ENCODE results near the gene IQGAP2. TPM values are rescaled to one million over a fixed set of nuclear protein-coding genes. Genes with fewer than 3 reads are reported as not detected.

Gene IQGAP2
- total and polyA plus RNA-seq, 2 donors (not counting 1 experiment from before 2014, with no cell fraction given), result 8.1 to 15.0 TPM

DNA sequence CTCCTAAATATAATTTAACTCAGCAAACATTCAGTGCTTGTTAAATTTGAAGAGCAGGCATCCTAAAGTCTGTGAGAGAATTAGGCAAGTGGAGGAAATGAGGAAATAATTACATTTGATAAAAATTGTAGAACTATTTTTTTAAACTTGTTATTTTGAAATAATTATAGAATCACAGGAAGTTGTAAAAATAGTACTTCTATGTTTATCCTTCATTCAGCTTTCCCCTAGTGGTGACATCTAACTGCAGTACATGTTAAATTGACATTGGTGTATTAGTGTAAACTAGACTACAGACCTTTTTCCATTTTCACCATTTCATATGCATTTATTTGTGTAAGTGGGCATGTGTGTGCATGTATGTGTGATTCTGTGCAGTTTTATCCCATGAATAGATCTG is 168.5 kb downstream of the IQGAP2 start:
- Mint-ChIP-seq H3K4me3 (peak overlapping the region; percentile 44), H3K4me1 (peaks cover 17% of the 10 kb centered on the region), H3K9me3 (ENCODE audit: insufficient read depth) (no peaks in the 10 kb centered on the region), H3K27me3 (no peaks in the 10 kb centered on the region), H3K27ac (peak overlapping the region; percentile 3)
- Histone ChIP-seq H3K4me3 (ENCODE audit: control extremely low read depth in 1 of 5, extremely low read depth in 1 of 5, insufficient read depth in 1 of 5, low read depth in 2 of 5, low read length in 4 of 5) (no peak overlapping the region), H3K36me3 (replicated peaks in 1 of 2; ENCODE audit: control extremely low read depth in 1 of 2, control insufficient read depth in 1 of 2, extremely low read depth in 1 of 2, insufficient read depth in 2 of 2, low read length in 1 of 2) (peaks cover 0 to 4% of the 10 kb centered on the region in 2 experiments), H3K27ac (ENCODE audit: low read length in 2 of 2) (no peak overlapping the region), H3K9me3 (ENCODE audit: control extremely low read depth in 1 of 3, control insufficient read depth in 2 of 3, insufficient read depth in 1 of 3, low read length in 2 of 3) (no peaks in the 10 kb centered on the region), H3K4me1 (ENCODE audit: control insufficient read depth in 2 of 2, insufficient read depth in 2 of 2, low read length in 2 of 2) (peaks cover 11 to 14% of the 10 kb centered on the region in 2 donors), H3K27me3 (replicated peaks in 1 of 4; ENCODE audit: control extremely low read depth in 1 of 4, control insufficient read depth in 3 of 4, insufficient read depth in 4 of 4, low read length in 3 of 4) (no peaks in the 10 kb centered on the region), H2AFZ (ENCODE audit: insufficient read depth, low read depth, low read length, poor library complexity, severe bottlenecking) (no peak overlapping the region), H3K9ac (ENCODE audit: low read length) (no peak overlapping the region), H4K20me1 (ENCODE audit: control insufficient read depth, insufficient read depth, low read length, poor library complexity, severe bottlenecking) (no peaks in the 10 kb centered on the region), H3K4me2 (replicated peaks; ENCODE audit: low read depth, low read length, poor library complexity, severe bottlenecking) (peak overlapping the region; percentile 25), H3K79me2 (ENCODE audit: control insufficient read depth, insufficient read depth, low read length) (no peaks in the 10 kb centered on the region)
- no peak for DNase-seq
- ChIA-PET CTCF (interaction anchor here (0.6 to 1.6 kb wide), 5 partner anchors 9 to 60 kb away, joined by 3 to 6 read pairs (median 4); no protein-coding TSS in a partner anchor), POLR2A (no interaction called here)
- intact Hi-C loops (cut with micrococcal nuclease), result no loop called here
- ATAC-seq (ENCODE audit: low read depth), result no peak
- no peak for TF ChIP-seq EZH2 (IDR thresholded peaks at IDR 0.05; ENCODE audit: borderline replicate concordance, insufficient read depth, low read depth, low read length, poor library complexity, severe bottlenecking)
- TF ChIP-seq, protein P1, sequence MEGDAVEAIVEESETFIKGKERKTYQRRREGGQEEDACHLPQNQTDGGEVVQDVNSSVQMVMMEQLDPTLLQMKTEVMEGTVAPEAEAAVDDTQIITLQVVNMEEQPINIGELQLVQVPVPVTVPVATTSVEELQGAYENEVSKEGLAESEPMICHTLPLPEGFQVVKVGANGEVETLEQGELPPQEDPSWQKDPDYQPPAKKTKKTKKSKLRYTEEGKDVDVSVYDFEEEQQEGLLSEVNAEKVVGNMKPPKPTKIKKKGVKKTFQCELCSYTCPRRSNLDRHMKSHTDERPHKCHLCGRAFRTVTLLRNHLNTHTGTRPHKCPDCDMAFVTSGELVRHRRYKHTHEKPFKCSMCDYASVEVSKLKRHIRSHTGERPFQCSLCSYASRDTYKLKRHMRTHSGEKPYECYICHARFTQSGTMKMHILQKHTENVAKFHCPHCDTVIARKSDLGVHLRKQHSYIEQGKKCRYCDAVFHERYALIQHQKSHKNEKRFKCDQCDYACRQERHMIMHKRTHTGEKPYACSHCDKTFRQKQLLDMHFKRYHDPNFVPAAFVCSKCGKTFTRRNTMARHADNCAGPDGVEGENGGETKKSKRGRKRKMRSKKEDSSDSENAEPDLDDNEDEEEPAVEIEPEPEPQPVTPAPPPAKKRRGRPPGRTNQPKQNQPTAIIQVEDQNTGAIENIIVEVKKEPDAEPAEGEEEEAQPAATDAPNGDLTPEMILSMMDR (IDR thresholded peaks at IDR 0.05), result no peak

DNA sequence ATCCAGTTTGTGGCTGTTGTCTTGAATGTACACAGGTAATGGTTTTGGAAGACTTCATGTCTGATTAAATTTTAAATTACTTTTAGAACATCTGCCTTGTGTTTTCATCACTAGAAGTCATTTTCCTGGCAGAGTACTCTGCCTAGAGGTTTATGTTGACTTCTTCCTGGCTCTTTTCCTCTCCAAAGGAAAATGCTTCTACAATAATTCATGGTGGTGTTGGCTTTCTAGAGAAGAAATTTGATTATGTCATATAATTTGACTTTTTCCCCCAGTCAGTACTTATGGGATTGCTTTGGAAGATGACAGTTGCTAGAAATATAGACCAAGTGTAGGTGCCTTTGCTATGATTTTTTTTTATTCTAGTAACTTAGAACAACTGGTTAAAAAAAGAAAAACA is 173.4 kb downstream of the IQGAP2 start:
- peaks cover 9 to 12% of the 10 kb centered on the region in 2 donors for H3K4me1 ChIP-seq (ENCODE audit: control insufficient read depth in 2 of 2, insufficient read depth in 2 of 2, low read length in 2 of 2)
- ChIA-PET CTCF (no interaction called here), POLR2A (no interaction called here)
- no peak overlapping the region for H3K27ac ChIP-seq (ENCODE audit: low read length in 2 of 2)
- no peaks in the 10 kb centered on the region for H3K27me3 ChIP-seq (replicated peaks in 1 of 4; ENCODE audit: control extremely low read depth in 1 of 4, control insufficient read depth in 3 of 4, insufficient read depth in 4 of 4, low read length in 3 of 4)
- Mint-ChIP-seq H3K27ac (no peak overlapping the region), H3K27me3 (no peaks in the 10 kb centered on the region), H3K9me3 (ENCODE audit: insufficient read depth) (no peaks in the 10 kb centered on the region), H3K4me1 (peaks cover 12% of the 10 kb centered on the region), H3K4me3 (no peak overlapping the region)
- H3K4me2 ChIP-seq (replicated peaks; ENCODE audit: low read depth, low read length, poor library complexity, severe bottlenecking), result no peak overlapping the region
- H2AFZ ChIP-seq (ENCODE audit: insufficient read depth, low read depth, low read length, poor library complexity, severe bottlenecking), result no peak overlapping the region
- TF ChIP-seq EZH2 (IDR thresholded peaks at IDR 0.05; ENCODE audit: borderline replicate concordance, insufficient read depth, low read depth, low read length, poor library complexity, severe bottlenecking), result no peak
- TF ChIP-seq, protein P1 (IDR thresholded peaks at IDR 0.05), result no peak
- no peak for DNase-seq
- H3K79me2 ChIP-seq (ENCODE audit: control insufficient read depth, insufficient read depth, low read length), result no peaks in the 10 kb centered on the region
- H3K4me3 ChIP-seq (ENCODE audit: control extremely low read depth in 1 of 5, extremely low read depth in 1 of 5, insufficient read depth in 1 of 5, low read depth in 2 of 5, low read length in 4 of 5), result no peak overlapping the region
- H4K20me1 ChIP-seq (ENCODE audit: control insufficient read depth, insufficient read depth, low read length, poor library complexity, severe bottlenecking), result no peaks in the 10 kb centered on the region
- no peak for ATAC-seq (ENCODE audit: low read depth)
- intact Hi-C loops (cut with micrococcal nuclease), result no loop called here
- no peaks in the 10 kb centered on the region for H3K9me3 ChIP-seq (ENCODE audit: control extremely low read depth in 1 of 3, control insufficient read depth in 2 of 3, insufficient read depth in 1 of 3, low read length in 2 of 3)
- peaks cover 0 to 2% of the 10 kb centered on the region in 2 experiments for H3K36me3 ChIP-seq (replicated peaks in 1 of 2; ENCODE audit: control extremely low read depth in 1 of 2, control insufficient read depth in 1 of 2, extremely low read depth in 1 of 2, insufficient read depth in 2 of 2, low read length in 1 of 2)
- no peak overlapping the region for H3K9ac ChIP-seq (ENCODE audit: low read length)
